ENCODE results near the gene OR4A47. TPM values are rescaled to one million over a fixed set of nuclear protein-coding genes. Genes with fewer than 3 reads are reported as not detected.

The OR4A47 gene
- total RNA-seq, result not detected in 2 replicates

GRCh38 chr11:48488493-48488892, at the start of gene OR4A47:
Gene OR4A47 (plus strand): TSS chr11:48488793. CDS start chr11:48488793, 0 bp downstream.

Other genes with a start within 250 kb of the OR4A47 start
- gene OR4X2, start 243.7 kb upstream of the OR4A47 start, total RNA-seq, result not detected in 2 replicates
- gene OR4X1, start 224.9 kb upstream of the OR4A47 start, total RNA-seq, result not detected in 2 replicates
- not detected in 2 replicates for gene OR4S1, start 182.6 kb upstream of the OR4A47 start, total RNA-seq
- gene OR4C3, start 163.9 kb upstream of the OR4A47 start, total RNA-seq, result not detected in 2 replicates
- not detected in 2 replicates for gene OR4C5, start 122.3 kb upstream of the OR4A47 start, total RNA-seq